SK-N-MC (cell line): ENCODE measurements around the gene RALGPS1.

Experiments used
- EZH2 ChIP-seq: fragments of 200-600 bp; sonication (generic); IDR thresholded peaks from one replicate; pipeline ENCODE4 v1.6.1; 2017; ENCODE audit warnings: antibody characterized with exemption
- POLR2AphosphoS5 ChIP-seq: IDR thresholded peaks from 2 replicates; pipeline ENCODE4 v1.6.1; 2012; ENCODE audit warnings: mild to moderate bottlenecking, low read depth, low read length, borderline replicate concordance

- TF ChIP-seq EZH2 (no peak), POLR2AphosphoS5 (no peak)
These were observed 41.2 kb downstream of the RALGPS1 start for GRCh38 chr9:126955811-126956210.
